CD14-positive monocyte (primary cell): Measurements from ENCODE around the gene XIRP1. TPM values are rescaled to one million over a fixed set of nuclear protein-coding genes. Genes with fewer than 3 reads are reported as not detected.

Experiments
- DNase-seq, 3 donors: peaks; one replicate each; pipeline ENCODE4 v3.0.0-alpha.2; 2011 to 2022
- H2AFZ ChIP-seq: 2 replicates; pipeline ENCODE4 v1.6.0; 2012; ENCODE audit warnings: mild to moderate bottlenecking, low read depth, low read length, inconsistent platforms; ENCODE audit not compliant: insufficient read depth, poor library complexity, severe bottlenecking
- H3K27ac ChIP-seq, 2 donors: 1 replicate in 1 of 2; 2 replicates in 1 of 2; pipeline ENCODE4 v1.5.1; 2012 to 2013; ENCODE audit warnings: low read length in 2 of 2, control low read depth in 1 of 2, inconsistent platforms in 1 of 2, low read depth in 1 of 2, mild to moderate bottlenecking in 1 of 2
- H3K27me3 ChIP-seq, 2 donors: one replicate each; pipeline versions ENCODE4 v1.6.0 to v1.6.1; 2011 to 2013; ENCODE audit warnings: low read length in 2 of 2; ENCODE audit not compliant: control insufficient read depth in 2 of 2, insufficient read depth in 2 of 2
- H3K36me3 ChIP-seq, 2 donors: replicated peaks in 1 of 2; 1 replicate in 1 of 2; 2 replicates in 1 of 2; pipeline versions ENCODE4 v1.5.1 to v1.6.1; 2012 to 2013; ENCODE audit warnings: low read length in 2 of 2, control low read depth in 1 of 2, inconsistent platforms in 1 of 2, mild to moderate bottlenecking in 1 of 2; ENCODE audit not compliant: insufficient read depth in 2 of 2, control insufficient read depth in 1 of 2
- H3K4me1 ChIP-seq, 2 donors: 1 replicate in 1 of 2; 2 replicates in 1 of 2; pipeline versions ENCODE4 v1.5.1 to v1.6.1; 2012 to 2013; ENCODE audit warnings: low read length in 2 of 2, control low read depth in 1 of 2, inconsistent platforms in 1 of 2, mild to moderate bottlenecking in 1 of 2, moderate library complexity in 1 of 2; ENCODE audit not compliant: insufficient read depth in 2 of 2, control insufficient read depth in 1 of 2
- H3K4me2 ChIP-seq: replicated peaks from 2 replicates; pipeline ENCODE3; 2012; ENCODE audit warnings: low read length, moderate library complexity, mild to moderate bottlenecking; ENCODE audit not compliant: poor library complexity, severe bottlenecking; ENCODE audit errors: extremely low read depth
- H3K4me3 ChIP-seq, 3 experiments: fragments of 200-600 bp in 1 of 3; sonication (generic) in 1 of 3; replicated peaks in 1 of 3; 1 replicate in 2 of 3; 2 replicates in 1 of 3; pipeline ENCODE4 v1.5.1; 2011 to 2013; ENCODE audit warnings: low read length in 3 of 3, mild to moderate bottlenecking in 3 of 3, control low read depth in 2 of 3, low read depth in 2 of 3, inconsistent platforms in 1 of 3, moderate library complexity in 1 of 3
- H3K79me2 ChIP-seq: 2 replicates; pipeline ENCODE4 v1.6.0; 2012; ENCODE audit warnings: mild to moderate bottlenecking, control low read depth, inconsistent platforms, low read length, moderate library complexity; ENCODE audit not compliant: insufficient read depth
- H3K9ac ChIP-seq: 2 replicates; pipeline ENCODE4 v1.6.0; 2017; ENCODE audit warnings: low read length, mild to moderate bottlenecking; ENCODE audit not compliant: insufficient read depth, poor library complexity, severe bottlenecking
- H3K9me3 ChIP-seq, 2 donors: replicated peaks in 1 of 2; 1 replicate in 1 of 2; 2 replicates in 1 of 2; pipeline versions ENCODE4 v1.5.1 to v1.6.1; 2012 to 2013; ENCODE audit warnings: low read length in 2 of 2, control low read depth in 1 of 2; ENCODE audit not compliant: control insufficient read depth in 1 of 2, insufficient read depth in 1 of 2
- H4K20me1 ChIP-seq: 2 replicates; pipeline ENCODE4 v1.6.0; 2012; ENCODE audit warnings: mild to moderate bottlenecking, low read length, control low read depth, moderate library complexity; ENCODE audit not compliant: insufficient read depth
- H3K27ac Mint-ChIP-seq, 7 donors: one replicate each; pipeline ENCODE4 v1.8.0; 2020; ENCODE audit warnings: mild to moderate bottlenecking in 7 of 7, mixed read lengths in 7 of 7, moderate library complexity in 6 of 7, inconsistent platforms in 2 of 7
- H3K27me3 Mint-ChIP-seq, 3 donors: one replicate each; pipeline ENCODE4 v1.8.0; 2021 to 2022; ENCODE audit warnings: low read depth in 3 of 3, mild to moderate bottlenecking in 3 of 3, mixed read lengths in 3 of 3, moderate library complexity in 3 of 3, inconsistent platforms in 1 of 3
- H3K36me3 Mint-ChIP-seq, 2 donors: one replicate each; pipeline ENCODE4 v1.8.0; 2020; ENCODE audit warnings: mixed read lengths in 2 of 2, inconsistent platforms in 1 of 2, mild to moderate bottlenecking in 1 of 2
- H3K4me1 Mint-ChIP-seq: one replicate; pipeline ENCODE4 v1.8.0; 2020; ENCODE audit warnings: mild to moderate bottlenecking, mixed read lengths
- H3K4me3 Mint-ChIP-seq, 2 donors: one replicate each; pipeline ENCODE4 v1.8.0; 2020; ENCODE audit warnings: mild to moderate bottlenecking in 2 of 2, mixed read lengths in 2 of 2, moderate library complexity in 1 of 2
- H3K9me3 Mint-ChIP-seq, 7 donors: one replicate each; pipeline ENCODE4 v1.8.0; 2020 to 2022; ENCODE audit warnings: mixed read lengths in 7 of 7, mild to moderate bottlenecking in 6 of 7, moderate library complexity in 6 of 7, inconsistent platforms in 2 of 7
- CTCF ChIP-seq: fragments of 200-600 bp; IDR thresholded peaks from one replicate; pipeline ENCODE4 v1.8.0; 2022; ENCODE audit warnings: antibody characterized with exemption, mild to moderate bottlenecking
- WGBS: methylation state at CpG from one replicate; pipeline ENCODE4 v1.1.5; 2013; ENCODE audit warnings: missing lambda C conversion rate; ENCODE audit not compliant: insufficient coverage; 5-methylcytosine and 5-hydroxymethylcytosine counted together
- intact Hi-C, 2 donors: fragments of 100-400 bp; cut with micrococcal nuclease; formaldehyde crosslinking; loops; one replicate each; pipeline versions ENCODE4 v1.15.0 to v1.15.1; 2023
- polyA plus RNA-seq, 3 donors: library from polyadenylated mRNA; depleted of rRNA in 1 of 3; unstranded in 2 of 3; stranded (reverse) in 1 of 3; fragments of 300-500 nt in 2 of 3; fragments of >200 nt in 1 of 3; fragmentation: Illumina TruSeq in 2 of 3; gene quantifications; 1 replicate in 2 of 3; 2 replicates in 1 of 3; pipeline ENCODE4 v1.2.3, GENCODE V29; 2012 to 2021

The XIRP1 gene
- polyA plus RNA-seq, 3 donors: not detected

- peaks cover 0 to 4% (median 2%) of the 10 kb centered on the region in 7 donors for H3K9me3 Mint-ChIP-seq
- H3K27me3 ChIP-seq: no peaks in the 10 kb centered on the region
- H3K27me3 Mint-ChIP-seq: peaks cover 5 to 10% (median 5%) of the 10 kb centered on the region in 3 donors
- H3K36me3 ChIP-seq: no peaks in the 10 kb centered on the region
- no peak overlapping the region for H3K9ac ChIP-seq
- peaks cover 6% of the 10 kb centered on the region for H3K4me1 Mint-ChIP-seq
- no peak overlapping the region for H2AFZ ChIP-seq
- H3K4me3 ChIP-seq: no peak overlapping the region
- H3K27ac ChIP-seq: no peak overlapping the region
- no peaks in the 10 kb centered on the region for H3K79me2 ChIP-seq
- no peaks in the 10 kb centered on the region for H4K20me1 ChIP-seq
- H3K4me1 ChIP-seq: peaks cover 3 to 6% of the 10 kb centered on the region in 2 donors
- H3K27ac Mint-ChIP-seq: no peak overlapping the region
- intact Hi-C loops: no loop called here
- no peak overlapping the region for H3K4me3 Mint-ChIP-seq
- no peak for DNase-seq
- peaks cover 0 to 4% of the 10 kb centered on the region in 2 donors for H3K9me3 ChIP-seq
- 91% methylated on average over 4 of the region's 4 CpGs for WGBS
- TF ChIP-seq CTCF: no peak
- no peak overlapping the region for H3K4me2 ChIP-seq
- H3K36me3 Mint-ChIP-seq: no peaks in the 10 kb centered on the region
These were observed 11.0 kb upstream of the XIRP1 start for GRCh38 chr3:39203402-39203801.

- Mint-ChIP-seq H3K36me3 (no peaks in the 10 kb centered on the region), H3K27me3 (peaks cover 5 to 16% (median 5%) of the 10 kb centered on the region in 3 donors)
- intact Hi-C loops: no loop called here
These were observed 9.7 kb upstream of the XIRP1 start for GRCh38 chr3:39202094-39202493.

More at GRCh38 chr3:39202094-39202493, 9.7 kb upstream of the XIRP1 start:
- no peaks in the 10 kb centered on the region for H4K20me1 ChIP-seq
- no peak overlapping the region for H3K27ac Mint-ChIP-seq
- no peak for TF ChIP-seq CTCF
- WGBS: 60% methylated on average over 1 of the region's 3 CpGs
- no peak overlapping the region for H3K4me2 ChIP-seq
- no peak overlapping the region for H3K9ac ChIP-seq
- no peaks in the 10 kb centered on the region for H3K27me3 ChIP-seq
- no peak overlapping the region for H3K4me3 Mint-ChIP-seq
- H2AFZ ChIP-seq: no peak overlapping the region
- peaks cover 0 to 4% (median 2%) of the 10 kb centered on the region in 7 donors for H3K9me3 Mint-ChIP-seq
- no peak overlapping the region for H3K27ac ChIP-seq
- no peaks in the 10 kb centered on the region for H3K79me2 ChIP-seq
- H3K36me3 ChIP-seq: no peaks in the 10 kb centered on the region
- peaks cover 2% of the 10 kb centered on the region for H3K4me1 Mint-ChIP-seq
- H3K4me1 ChIP-seq: no peaks in the 10 kb centered on the region
- no peak for DNase-seq
- peaks cover 0 to 4% of the 10 kb centered on the region in 2 donors for H3K9me3 ChIP-seq
- H3K4me3 ChIP-seq: no peak overlapping the region
